HEK293 (cell line): ENCODE measurements around the gene SIGLEC8.

Source experiments
- CTCF ChIA-PET: fragments of 350-600 bp; formaldehyde crosslinking; extraction: SDS; loops from one replicate; lab custom pipeline; 2021; ENCODE audit warnings: antibody characterized with exemption; lab: Yijun Ruan, JAX
- POLR2A ChIA-PET: fragments of 300-600 bp; formaldehyde crosslinking; extraction: SDS; loops from one replicate; lab custom pipeline; 2020; ENCODE audit warnings: antibody characterized with exemption, inconsistent platforms; lab: Yijun Ruan, JAX
- H3K27ac ChIP-seq: fragments of 200-500 bp; sonication (Bioruptor generic); 2 replicates; pipeline ENCODE4 v1.5.1; 2014; ENCODE audit warnings: low read depth, low read length, control low read depth, inconsistent platforms; ENCODE audit errors: extremely low read depth
- H3K36me3 ChIP-seq, 2 experiments: fragments of 200-500 bp in 1 of 2; sonication (Bioruptor generic) in 1 of 2; 1 replicate in 1 of 2; 2 replicates in 1 of 2; pipeline ENCODE4 v1.5.1; 2014 to 2017; ENCODE audit warnings: inconsistent platforms in 2 of 2, low read length in 2 of 2; ENCODE audit not compliant: control insufficient read depth in 2 of 2, insufficient read depth in 1 of 2
- H3K4me1 ChIP-seq: fragments of 200-500 bp; sonication (Bioruptor generic); 2 replicates; pipeline ENCODE4 v1.5.1; 2014; ENCODE audit warnings: mild to moderate bottlenecking, low read length, inconsistent platforms; ENCODE audit not compliant: control insufficient read depth, insufficient read depth
- H3K4me3 ChIP-seq: 2 replicates; pipeline ENCODE4 v1.5.1; 2011; ENCODE audit warnings: low read depth, mild to moderate bottlenecking, control low read depth, low read length, moderate library complexity
- H3K9me3 ChIP-seq: fragments of 200-500 bp; sonication (Bioruptor generic); 2 replicates; pipeline ENCODE4 v1.5.1; 2014; ENCODE audit warnings: low read depth, low read length, inconsistent platforms; ENCODE audit not compliant: control insufficient read depth, insufficient read depth
- GLIS2 ChIP-seq: fragments of 450-650 bp; formaldehyde crosslinking; IDR thresholded peaks from 2 replicates; pipeline ENCODE4 v1.5.1; 2016; ENCODE audit warnings: missing biosample characterization, missing genetic modification characterization
- INSM2 ChIP-seq: fragments of 450-650 bp; formaldehyde crosslinking; IDR thresholded peaks from 2 replicates; pipeline ENCODE4 v1.5.1; 2016; ENCODE audit warnings: missing biosample characterization, missing genetic modification characterization
- ZBTB20 ChIP-seq: fragments of 450-650 bp; formaldehyde crosslinking; IDR thresholded peaks from 2 replicates; pipeline ENCODE4 v1.5.1; 2016; ENCODE audit warnings: missing biosample characterization, missing genetic modification characterization
- ZNF146 ChIP-seq: fragments of 450-650 bp; formaldehyde crosslinking; IDR thresholded peaks from 2 replicates; pipeline ENCODE4 v1.5.1; 2016; ENCODE audit warnings: missing biosample characterization, missing genetic modification characterization
- ZNF184 ChIP-seq: fragments of 450-650 bp; IDR thresholded peaks from 2 replicates; pipeline ENCODE4 v1.5.1; 2018; ENCODE audit warnings: missing biosample characterization, mild to moderate bottlenecking, missing genetic modification characterization
- ZNF302 ChIP-seq: fragments of 450-650 bp; formaldehyde crosslinking; IDR thresholded peaks from 2 replicates; pipeline ENCODE4 v1.5.1; 2016; ENCODE audit warnings: missing biosample characterization, missing genetic modification characterization, low read depth
- ZNF335 ChIP-seq: fragments of 450-650 bp; formaldehyde crosslinking; conservative IDR thresholded peaks from 2 replicates; pipeline ENCODE4 v1.5.1; 2016; ENCODE audit warnings: missing biosample characterization, missing genetic modification characterization
- ZNF350 ChIP-seq: fragments of 450-650 bp; formaldehyde crosslinking; IDR thresholded peaks from 2 replicates; pipeline ENCODE4 v1.5.0; 2017; ENCODE audit warnings: missing biosample characterization, mild to moderate bottlenecking, missing genetic modification characterization
- ZNF354C ChIP-seq: fragments of 450-650 bp; formaldehyde crosslinking; IDR thresholded peaks from 2 replicates; pipeline ENCODE4 v1.5.1; 2016; ENCODE audit warnings: missing biosample characterization, missing genetic modification characterization, low read depth, borderline replicate concordance
- ZNF433 ChIP-seq: fragments of 450-650 bp; formaldehyde crosslinking; IDR thresholded peaks from 2 replicates; pipeline ENCODE4 v1.5.1; 2016; ENCODE audit warnings: missing biosample characterization, missing genetic modification characterization, low read depth
- ZNF488 ChIP-seq: fragments of 450-650 bp; formaldehyde crosslinking; IDR thresholded peaks from 2 replicates; pipeline ENCODE4 v1.5.1; 2016; ENCODE audit warnings: missing biosample characterization, missing genetic modification characterization
- ZNF626 ChIP-seq: fragments of 450-650 bp; sonication (Bioruptor Pico); formaldehyde crosslinking; IDR thresholded peaks from 2 replicates; pipeline ENCODE4 v1.5.1; 2018; ENCODE audit warnings: missing biosample characterization, missing genetic modification characterization, inconsistent platforms
- ZNF654 ChIP-seq: fragments of 450-650 bp; formaldehyde crosslinking; IDR thresholded peaks from 2 replicates; pipeline ENCODE4 v1.5.1; 2016; ENCODE audit warnings: low read depth, missing biosample characterization, missing genetic modification characterization
- ZSCAN16 ChIP-seq: fragments of 450-650 bp; formaldehyde crosslinking; IDR thresholded peaks from 2 replicates; pipeline ENCODE4 v1.5.1; 2016; ENCODE audit warnings: missing biosample characterization, missing genetic modification characterization
- ZSCAN4 ChIP-seq: fragments of 450-650 bp; formaldehyde crosslinking; IDR thresholded peaks from 2 replicates; pipeline ENCODE4 v1.5.1; 2017; ENCODE audit warnings: missing biosample characterization, missing genetic modification characterization
- TF ChIP-seq, protein P1 (sequence below): fragments of 450-650 bp; formaldehyde crosslinking; IDR thresholded peaks from 2 replicates; pipeline ENCODE4 v1.5.1; 2016; ENCODE audit warnings: missing biosample characterization, missing genetic modification characterization
- TF ChIP-seq, protein P2 (sequence below): fragments of 450-650 bp; IDR thresholded peaks from 2 replicates; pipeline ENCODE4 v1.5.1; 2018; ENCODE audit warnings: missing biosample characterization, missing genetic modification characterization
- TF ChIP-seq, protein P3 (sequence below): fragments of 450-650 bp; formaldehyde crosslinking; IDR thresholded peaks from 2 replicates; pipeline ENCODE4 v1.5.1; 2016; ENCODE audit warnings: missing biosample characterization, missing genetic modification characterization

Gene SIGLEC8

GRCh38 chr19:51493776-51494175 lies 35.5 kb upstream of the SIGLEC8 start (continued):
- no peak for TF ChIP-seq ZNF354C (tag by site-specific recombination)
- TF ChIP-seq ZNF654 (tag by site-specific recombination), result no peak
- no peak for TF ChIP-seq ZNF488 (tag by site-specific recombination)
- TF ChIP-seq, protein P1, sequence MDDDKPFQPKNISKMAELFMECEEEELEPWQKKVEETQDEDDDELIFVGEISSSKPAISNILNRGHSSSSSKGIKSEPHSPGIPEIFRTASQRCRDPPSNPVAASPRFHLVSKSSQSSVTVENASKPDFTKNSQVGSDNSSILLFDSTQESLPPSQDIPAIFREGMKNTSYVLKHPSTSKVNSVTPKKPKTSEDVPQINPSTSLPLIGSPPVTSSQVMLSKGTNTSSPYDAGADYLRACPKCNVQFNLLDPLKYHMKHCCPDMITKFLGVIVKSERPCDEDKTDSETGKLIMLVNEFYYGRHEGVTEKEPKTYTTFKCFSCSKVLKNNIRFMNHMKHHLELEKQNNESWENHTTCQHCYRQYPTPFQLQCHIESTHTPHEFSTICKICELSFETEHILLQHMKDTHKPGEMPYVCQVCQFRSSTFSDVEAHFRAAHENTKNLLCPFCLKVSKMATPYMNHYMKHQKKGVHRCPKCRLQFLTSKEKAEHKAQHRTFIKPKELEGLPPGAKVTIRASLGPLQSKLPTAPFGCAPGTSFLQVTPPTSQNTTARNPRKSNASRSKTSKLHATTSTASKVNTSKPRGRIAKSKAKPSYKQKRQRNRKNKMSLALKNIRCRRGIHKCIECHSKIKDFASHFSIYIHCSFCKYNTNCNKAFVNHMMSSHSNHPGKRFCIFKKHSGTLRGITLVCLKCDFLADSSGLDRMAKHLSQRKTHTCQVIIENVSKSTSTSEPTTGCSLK (tag by site-specific recombination), result no peak
- TF ChIP-seq, protein P2, sequence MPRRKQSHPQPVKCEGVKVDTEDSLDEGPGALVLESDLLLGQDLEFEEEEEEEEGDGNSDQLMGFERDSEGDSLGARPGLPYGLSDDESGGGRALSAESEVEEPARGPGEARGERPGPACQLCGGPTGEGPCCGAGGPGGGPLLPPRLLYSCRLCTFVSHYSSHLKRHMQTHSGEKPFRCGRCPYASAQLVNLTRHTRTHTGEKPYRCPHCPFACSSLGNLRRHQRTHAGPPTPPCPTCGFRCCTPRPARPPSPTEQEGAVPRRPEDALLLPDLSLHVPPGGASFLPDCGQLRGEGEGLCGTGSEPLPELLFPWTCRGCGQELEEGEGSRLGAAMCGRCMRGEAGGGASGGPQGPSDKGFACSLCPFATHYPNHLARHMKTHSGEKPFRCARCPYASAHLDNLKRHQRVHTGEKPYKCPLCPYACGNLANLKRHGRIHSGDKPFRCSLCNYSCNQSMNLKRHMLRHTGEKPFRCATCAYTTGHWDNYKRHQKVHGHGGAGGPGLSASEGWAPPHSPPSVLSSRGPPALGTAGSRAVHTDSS (tag by site-specific recombination), result no peak
- no peak for TF ChIP-seq ZSCAN16 (tag by site-specific recombination)
- no peak for TF ChIP-seq ZNF335 (tag by site-specific recombination)

DNA sequence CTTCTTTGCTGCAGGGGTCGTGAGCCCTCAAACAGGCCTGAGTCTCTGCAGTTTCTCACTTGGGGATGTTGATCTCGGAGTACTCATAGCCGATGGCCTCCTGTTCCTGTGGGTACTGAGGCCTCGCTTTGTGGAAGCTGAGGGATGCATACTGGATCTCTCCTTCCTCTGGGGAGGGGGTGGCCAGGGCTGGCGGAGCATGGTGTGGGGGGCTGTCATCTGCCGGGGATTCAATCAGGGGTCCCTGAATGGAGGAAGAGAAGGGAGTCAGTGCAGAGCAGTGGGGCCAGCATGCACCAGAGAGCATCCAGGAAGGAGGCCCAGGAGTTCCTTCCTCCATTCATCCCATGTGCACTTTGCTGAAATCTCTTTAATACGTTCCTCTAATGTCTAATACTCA lies 33.3 kb upstream of the SIGLEC8 start:
- Histone ChIP-seq H3K9me3 (no peaks in the 10 kb centered on the region; the same call in 1 of the 2 replicates), H3K27ac (no peak overlapping the region), H3K4me1 (no peaks in the 10 kb centered on the region), H3K36me3 (no peaks in the 10 kb centered on the region), H3K4me3 (no peak overlapping the region)
- TF ChIP-seq ZNF350 (tag by site-specific recombination), result no peak
- no peak for TF ChIP-seq ZNF626
- TF ChIP-seq ZNF433 (tag by site-specific recombination), result no peak
- no peak for TF ChIP-seq ZBTB20 (tag by site-specific recombination)
- no peak for TF ChIP-seq ZNF184 (tag by site-specific recombination)
- no peak for TF ChIP-seq ZSCAN4 (tag by site-specific recombination)
- TF ChIP-seq ZNF146 (tag by site-specific recombination), result no peak
- TF ChIP-seq, protein P3, sequence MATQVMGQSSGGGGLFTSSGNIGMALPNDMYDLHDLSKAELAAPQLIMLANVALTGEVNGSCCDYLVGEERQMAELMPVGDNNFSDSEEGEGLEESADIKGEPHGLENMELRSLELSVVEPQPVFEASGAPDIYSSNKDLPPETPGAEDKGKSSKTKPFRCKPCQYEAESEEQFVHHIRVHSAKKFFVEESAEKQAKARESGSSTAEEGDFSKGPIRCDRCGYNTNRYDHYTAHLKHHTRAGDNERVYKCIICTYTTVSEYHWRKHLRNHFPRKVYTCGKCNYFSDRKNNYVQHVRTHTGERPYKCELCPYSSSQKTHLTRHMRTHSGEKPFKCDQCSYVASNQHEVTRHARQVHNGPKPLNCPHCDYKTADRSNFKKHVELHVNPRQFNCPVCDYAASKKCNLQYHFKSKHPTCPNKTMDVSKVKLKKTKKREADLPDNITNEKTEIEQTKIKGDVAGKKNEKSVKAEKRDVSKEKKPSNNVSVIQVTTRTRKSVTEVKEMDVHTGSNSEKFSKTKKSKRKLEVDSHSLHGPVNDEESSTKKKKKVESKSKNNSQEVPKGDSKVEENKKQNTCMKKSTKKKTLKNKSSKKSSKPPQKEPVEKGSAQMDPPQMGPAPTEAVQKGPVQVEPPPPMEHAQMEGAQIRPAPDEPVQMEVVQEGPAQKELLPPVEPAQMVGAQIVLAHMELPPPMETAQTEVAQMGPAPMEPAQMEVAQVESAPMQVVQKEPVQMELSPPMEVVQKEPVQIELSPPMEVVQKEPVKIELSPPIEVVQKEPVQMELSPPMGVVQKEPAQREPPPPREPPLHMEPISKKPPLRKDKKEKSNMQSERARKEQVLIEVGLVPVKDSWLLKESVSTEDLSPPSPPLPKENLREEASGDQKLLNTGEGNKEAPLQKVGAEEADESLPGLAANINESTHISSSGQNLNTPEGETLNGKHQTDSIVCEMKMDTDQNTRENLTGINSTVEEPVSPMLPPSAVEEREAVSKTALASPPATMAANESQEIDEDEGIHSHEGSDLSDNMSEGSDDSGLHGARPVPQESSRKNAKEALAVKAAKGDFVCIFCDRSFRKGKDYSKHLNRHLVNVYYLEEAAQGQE (tag by site-specific recombination), result no peak
- no peak for TF ChIP-seq ZNF302 (tag by site-specific recombination)
- TF ChIP-seq GLIS2 (tag by site-specific recombination), result no peak
- TF ChIP-seq INSM2 (tag by site-specific recombination), result no peak
- CTCF ChIA-PET, result no interaction called here
- POLR2A ChIA-PET, result no interaction called here
